ENCODE measurements around the gene PLEKHD1. TPM values are rescaled to one million over a fixed set of nuclear protein-coding genes. Genes with fewer than 3 reads are reported as not detected.

Gene PLEKHD1
- total RNA-seq, 1 experiment from 2014 or later: 0.65 TPM

GRCh38 chr14:69558774-69559173, 74.2 kb downstream of the PLEKHD1 start:
- ChIA-PET CTCF (no interaction called here), POLR2A (ENCODE audit: unreplicated experiment) (no interaction called here)
- H3K4me2 ChIP-seq: no peak overlapping the region
- no peak for TF ChIP-seq EZH2 (IDR thresholded peaks at IDR 0.05; ENCODE audit: low read depth)
- TF ChIP-seq CTCF (conservative IDR thresholded peaks at IDR 0.05): no peak
- H3K36me3 ChIP-seq (ENCODE audit: low read depth): no peaks in the 10 kb centered on the region
- H2AFZ ChIP-seq: no peak overlapping the region
- H3K27ac ChIP-seq: no peak overlapping the region
- no peaks in the 10 kb centered on the region for H3K4me1 ChIP-seq (replicated peaks; ENCODE audit: insufficient read depth)
- H3K9me2 ChIP-seq (ENCODE audit: insufficient read depth): no peaks in the 10 kb centered on the region
- H3K27me3 ChIP-seq (ENCODE audit: insufficient read depth, low read depth): peaks cover 53% of the 10 kb centered on the region
- no peak for DNase-seq
- H3K79me2 ChIP-seq (ENCODE audit: low read depth): no peaks in the 10 kb centered on the region
- H3F3A ChIP-seq (ENCODE audit: insufficient read depth, low read depth): no peaks in the 10 kb centered on the region
- BruUV-seq (replicated peaks): no TSS peak
- no peak overlapping the region for H3K4me3 ChIP-seq
- no peaks in the 10 kb centered on the region for H3K9me3 ChIP-seq (ENCODE audit: insufficient read depth, low read depth)
- no peaks in the 10 kb centered on the region for H4K20me1 ChIP-seq (ENCODE audit: insufficient read depth)
- intact Hi-C loops (cut with micrococcal nuclease; ENCODE audit: unreplicated experiment): no loop called here

GRCh38 chr14:69559581-69560011, 75.1 kb downstream of the PLEKHD1 start:
- Histone ChIP-seq H3F3A (ENCODE audit: insufficient read depth, low read depth) (no peaks in the 10 kb centered on the region), H4K20me1 (ENCODE audit: insufficient read depth) (no peaks in the 10 kb centered on the region), H3K36me3 (ENCODE audit: low read depth) (no peaks in the 10 kb centered on the region), H3K4me2 (no peak overlapping the region), H3K27me3 (ENCODE audit: insufficient read depth, low read depth) (peaks cover 58% of the 10 kb centered on the region), H3K4me1 (replicated peaks; ENCODE audit: insufficient read depth) (no peaks in the 10 kb centered on the region), H3K79me2 (ENCODE audit: low read depth) (no peaks in the 10 kb centered on the region), H2AFZ (no peak overlapping the region), H3K4me3 (no peak overlapping the region), H3K27ac (no peak overlapping the region), H3K9me3 (ENCODE audit: insufficient read depth, low read depth) (no peaks in the 10 kb centered on the region), H3K9me2 (ENCODE audit: insufficient read depth) (no peaks in the 10 kb centered on the region)
- no TSS peak for BruUV-seq (replicated peaks)
- no peak for TF ChIP-seq EZH2 (IDR thresholded peaks at IDR 0.05; ENCODE audit: low read depth)
- ChIA-PET CTCF (no interaction called here), POLR2A (ENCODE audit: unreplicated experiment) (interaction anchor here (0.7 kb wide), 1 partner anchor 156 kb away, joined by 3 read pairs; no protein-coding TSS in a partner anchor)
- intact Hi-C loops (cut with micrococcal nuclease; ENCODE audit: unreplicated experiment): no loop called here
- DNase-seq: no peak

- H3K9me3 ChIP-seq (ENCODE audit: insufficient read depth, low read depth): no peaks in the 10 kb centered on the region
- intact Hi-C loops (cut with micrococcal nuclease; ENCODE audit: unreplicated experiment): no loop called here
- no peaks in the 10 kb centered on the region for H3K9me2 ChIP-seq (ENCODE audit: insufficient read depth)
- no peaks in the 10 kb centered on the region for H3F3A ChIP-seq (ENCODE audit: insufficient read depth, low read depth)
- ChIA-PET POLR2A (ENCODE audit: unreplicated experiment) (no interaction called here), CTCF (no interaction called here)
- H3K79me2 ChIP-seq (ENCODE audit: low read depth): no peaks in the 10 kb centered on the region
- no peak overlapping the region for H2AFZ ChIP-seq
- H3K4me3 ChIP-seq: no peak overlapping the region
- H3K27ac ChIP-seq: no peak overlapping the region
- no peak overlapping the region for H3K4me2 ChIP-seq
- no peaks in the 10 kb centered on the region for H3K4me1 ChIP-seq (replicated peaks; ENCODE audit: insufficient read depth)
- no peaks in the 10 kb centered on the region for H4K20me1 ChIP-seq (ENCODE audit: insufficient read depth)
- H3K27me3 ChIP-seq (ENCODE audit: insufficient read depth, low read depth): peaks cover 71% of the 10 kb centered on the region
- TF ChIP-seq EZH2 (IDR thresholded peaks at IDR 0.05; ENCODE audit: low read depth) (no peak), CTCF (conservative IDR thresholded peaks at IDR 0.05) (no peak)
- no TSS peak for BruUV-seq (replicated peaks)
- DNase-seq: no peak
- H3K36me3 ChIP-seq (ENCODE audit: low read depth): no peaks in the 10 kb centered on the region
Observed at GRCh38 chr14:69560826-69561225, 76.3 kb downstream of the PLEKHD1 start.

GRCh38 chr14:69561893-69562292, 77.4 kb downstream of the PLEKHD1 start:
- H3K4me1 ChIP-seq (replicated peaks; ENCODE audit: insufficient read depth): no peaks in the 10 kb centered on the region
- intact Hi-C loops (cut with micrococcal nuclease; ENCODE audit: unreplicated experiment): no loop called here
- DNase-seq: no peak
- no peak overlapping the region for H3K27ac ChIP-seq
- no peaks in the 10 kb centered on the region for H4K20me1 ChIP-seq (ENCODE audit: insufficient read depth)
- no peak overlapping the region for H3K4me2 ChIP-seq
- no peaks in the 10 kb centered on the region for H3K9me3 ChIP-seq (ENCODE audit: insufficient read depth, low read depth)
- ChIA-PET POLR2A (ENCODE audit: unreplicated experiment) (no interaction called here), CTCF (no interaction called here)
- H2AFZ ChIP-seq: no peak overlapping the region
- H3K9me2 ChIP-seq (ENCODE audit: insufficient read depth): no peaks in the 10 kb centered on the region
- no peak for TF ChIP-seq CTCF (conservative IDR thresholded peaks at IDR 0.05)
- TF ChIP-seq EZH2 (IDR thresholded peaks at IDR 0.05; ENCODE audit: low read depth): no peak
- H3K4me3 ChIP-seq: no peak overlapping the region
- no peaks in the 10 kb centered on the region for H3F3A ChIP-seq (ENCODE audit: insufficient read depth, low read depth)
- peaks cover 78% of the 10 kb centered on the region for H3K27me3 ChIP-seq (ENCODE audit: insufficient read depth, low read depth)
- H3K79me2 ChIP-seq (ENCODE audit: low read depth): no peaks in the 10 kb centered on the region
- BruUV-seq (replicated peaks): no TSS peak
- no peaks in the 10 kb centered on the region for H3K36me3 ChIP-seq (ENCODE audit: low read depth)

Data from PC-9 (cell line).